ENCODE data around the gene FTMT. TPM values are rescaled to one million over a fixed set of nuclear protein-coding genes. Genes with fewer than 3 reads are reported as not detected.
"Not testable (repeated sequence)": the region's sequence is repeated elsewhere in the genome, so short reads cannot be mapped to it uniquely, and the experiment has no call there.

FTMT gene
- not detected in 2 replicates for total RNA-seq (2021)
- Bru-seq, nascent RNA, result not detected
- not detected for BruChase-seq, experiment 1, labeled RNA remaining after a 2-hour chase
- BruChase-seq, experiment 2, labeled RNA remaining after a 6-hour chase, result not detected
- long read RNA-seq, result 0 reads

GRCh38 chr5:121851643-121852574, at the start of gene FTMT:
Gene FTMT (plus strand): TSS chr5:121851882. CDS start chr5:121851964, 82 bp downstream.
- CTCF ChIA-PET, result no interaction called here
- intact Hi-C loops (cut with micrococcal nuclease; ENCODE audit: unreplicated experiment), result no loop called here

DNA sequence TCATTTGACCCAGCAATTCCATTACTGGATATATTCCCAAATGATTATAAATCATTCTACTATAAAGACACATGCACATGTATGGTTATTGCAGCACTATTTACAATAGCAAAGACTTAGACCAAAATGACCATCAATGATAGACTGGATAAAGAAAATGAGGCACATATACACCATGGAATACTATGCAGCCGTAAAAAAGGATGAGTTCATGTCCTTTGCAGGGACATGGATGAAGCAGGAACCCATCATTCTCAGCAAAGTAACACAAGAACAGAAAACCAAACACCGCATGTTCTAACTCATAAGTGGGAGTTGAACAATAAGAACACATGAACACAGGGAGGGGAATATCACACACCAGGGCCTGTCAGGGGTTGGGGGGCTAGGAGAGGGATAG, 46.4 kb upstream of the FTMT start:
- H3K36me3 ChIP-seq (ENCODE audit: insufficient read depth, low read length, poor library complexity, severe bottlenecking); intact Hi-C loops (cut with micrococcal nuclease; ENCODE audit: unreplicated experiment); H3K9me3 ChIP-seq (ENCODE audit: low read depth, low read length, poor library complexity, severe bottlenecking); H3K27ac ChIP-seq (ENCODE audit: low read depth, low read length, poor library complexity, severe bottlenecking); BruUV-seq (replicated peaks); POLR2A ChIA-PET (ENCODE audit: low non-redundant PET); H3K27me3 ChIP-seq (replicated peaks; ENCODE audit: insufficient read depth, low read depth, low read length, poor library complexity); CTCF ChIA-PET; H3K4me3 ChIP-seq (ENCODE audit: low read depth, low read length, poor library complexity, severe bottlenecking); H3K4me1 ChIP-seq (ENCODE audit: insufficient read depth, low read length, poor library complexity, severe bottlenecking); DNase-seq (ENCODE audit: low spot score): not testable (repeated sequence)

More at GRCh38 chr5:121851643-121852574, at the start of gene FTMT:
- POLR2A ChIA-PET (ENCODE audit: low non-redundant PET), result no interaction called here
- peaks cover 15% of the 10 kb centered on the region for H3K27me3 ChIP-seq (replicated peaks; ENCODE audit: insufficient read depth, low read depth, low read length, poor library complexity)
- H3K4me1 ChIP-seq (ENCODE audit: insufficient read depth, low read length, poor library complexity, severe bottlenecking), result no peaks in the 10 kb centered on the region
- no peaks in the 10 kb centered on the region for H3K9me3 ChIP-seq (ENCODE audit: low read depth, low read length, poor library complexity, severe bottlenecking)
- no peak within 1 kb of the TSS for H3K27ac ChIP-seq (ENCODE audit: low read depth, low read length, poor library complexity, severe bottlenecking)
- TF ChIP-seq CTCF (conservative IDR thresholded peaks at IDR 0.05; ENCODE audit: low read depth, low read length) (no peak), EZH2 (IDR thresholded peaks at IDR 0.05; ENCODE audit: borderline replicate concordance, low read depth, low read length, poor library complexity, severe bottlenecking) (no peak)
- BruUV-seq (replicated peaks), result no TSS peak
- no peaks in the 10 kb centered on the region for H3K36me3 ChIP-seq (ENCODE audit: insufficient read depth, low read length, poor library complexity, severe bottlenecking)
- H3K4me3 ChIP-seq (ENCODE audit: low read depth, low read length, poor library complexity, severe bottlenecking), result no peak within 1 kb of the TSS
- DNase-seq (ENCODE audit: low spot score), result no peak

GRCh38 chr5:121805911-121806310, 45.8 kb upstream of the FTMT start:
- POLR2A ChIA-PET (ENCODE audit: low non-redundant PET), result no interaction called here
- BruUV-seq (replicated peaks), result no TSS peak
- Histone ChIP-seq H3K4me1 (ENCODE audit: insufficient read depth, low read length, poor library complexity, severe bottlenecking) (no peaks in the 10 kb centered on the region), H3K27ac (ENCODE audit: low read depth, low read length, poor library complexity, severe bottlenecking) (no peak overlapping the region), H3K9me3 (ENCODE audit: low read depth, low read length, poor library complexity, severe bottlenecking) (no peaks in the 10 kb centered on the region), H3K27me3 (replicated peaks; ENCODE audit: insufficient read depth, low read depth, low read length, poor library complexity) (no peaks in the 10 kb centered on the region), H3K4me3 (ENCODE audit: low read depth, low read length, poor library complexity, severe bottlenecking) (no peak overlapping the region), H3K36me3 (ENCODE audit: insufficient read depth, low read length, poor library complexity, severe bottlenecking) (no peaks in the 10 kb centered on the region)
- intact Hi-C loops (cut with micrococcal nuclease; ENCODE audit: unreplicated experiment), result no loop called here
- TF ChIP-seq EZH2 (IDR thresholded peaks at IDR 0.05; ENCODE audit: borderline replicate concordance, low read depth, low read length, poor library complexity, severe bottlenecking), result no peak
- TF ChIP-seq CTCF (conservative IDR thresholded peaks at IDR 0.05; ENCODE audit: low read depth, low read length), result no peak
- CTCF ChIA-PET, result no interaction called here
- DNase-seq (ENCODE audit: low spot score), result no peak

Measured in A673 (cell line).